SK-N-SH (cell line): Measurements from ENCODE around the gene SV2C. TPM values are rescaled to one million over a fixed set of nuclear protein-coding genes. Genes with fewer than 3 reads are reported as not detected.

Experiments used
- CTCF ChIA-PET: fragments of 300-600, 350-600 bp; formaldehyde crosslinking; extraction: SDS; loops from one replicate; lab custom pipeline; 2021; lab: Yijun Ruan, JAX
- POLR2A ChIA-PET: fragments of 350-600 bp; sonication (Branson Sonifier 250); formaldehyde crosslinking; extraction: SDS; loops from one replicate; lab custom pipeline; 2020; ENCODE audit warnings: antibody characterized with exemption, inconsistent platforms; lab: Yijun Ruan, JAX
- DNase-seq: peaks from one replicate; pipeline ENCODE4 v3.0.0; 2012
- H2AFZ ChIP-seq: fragments of 200-600 bp; sonication (generic); 2 replicates; pipeline ENCODE4 v1.8.1; 2016; ENCODE audit warnings: antibody characterized with exemption, mild to moderate bottlenecking, low read depth
- H3F3A ChIP-seq: fragments of 200-600 bp; sonication (generic); replicated peaks from 2 replicates; pipeline ENCODE3; 2016; ENCODE audit warnings: antibody characterized with exemption, mild to moderate bottlenecking; ENCODE audit not compliant: insufficient read depth
- H3K27ac ChIP-seq, 2 experiments: fragments of 200-500 bp in 1 of 2; fragments of 200-600 bp in 1 of 2; sonication (Bioruptor generic) in 1 of 2; sonication (generic), shearing (Covaris generic) in 1 of 2; 2 replicates each; pipeline versions ENCODE4 v1.5.1 to v1.6.1; 2014 to 2016; ENCODE audit warnings: low read depth in 2 of 2, inconsistent platforms in 1 of 2, low read length in 1 of 2, mild to moderate bottlenecking in 1 of 2, mixed read lengths in 1 of 2
- H3K27me3 ChIP-seq: fragments of 200-600 bp; sonication (generic), shearing (Covaris generic); 2 replicates; pipeline ENCODE4 v1.6.1; 2016; ENCODE audit warnings: mixed run types; ENCODE audit not compliant: insufficient read depth
- H3K36me3 ChIP-seq, 2 experiments: fragments of 200-500 bp in 1 of 2; fragments of 200-600 bp in 1 of 2; sonication (Bioruptor generic) in 1 of 2; sonication (generic) in 1 of 2; replicated peaks in 1 of 2; 2 replicates each; pipeline versions ENCODE3 to v1.5.1; 2014 to 2016; ENCODE audit warnings: low read length in 1 of 2, mild to moderate bottlenecking in 1 of 2; ENCODE audit not compliant: insufficient read depth in 2 of 2, control insufficient read depth in 1 of 2
- H3K4me1 ChIP-seq, 2 experiments: fragments of 200-500 bp in 1 of 2; fragments of 200-600 bp in 1 of 2; sonication (Bioruptor generic) in 1 of 2; sonication (generic), shearing (Covaris generic) in 1 of 2; 2 replicates each; pipeline versions ENCODE4 v1.5.1 to v1.6.1; 2014 to 2016; ENCODE audit warnings: low read depth in 1 of 2, low read length in 1 of 2, mixed run types in 1 of 2; ENCODE audit not compliant: insufficient read depth in 2 of 2, control insufficient read depth in 1 of 2
- H3K4me2 ChIP-seq: fragments of 200-600 bp; sonication (generic), shearing (Covaris generic); 2 replicates; pipeline ENCODE4 v1.6.1; 2017; ENCODE audit warnings: mixed run types
- H3K4me3 ChIP-seq, 2 experiments: fragments of 200-500 bp in 1 of 2; fragments of 200-600 bp in 1 of 2; sonication (Bioruptor generic) in 1 of 2; sonication (generic), shearing (Covaris generic) in 1 of 2; 2 replicates each; pipeline versions ENCODE4 v1.5.1 to v1.8.1; 2014 to 2016; ENCODE audit warnings: low read depth in 2 of 2, inconsistent platforms in 1 of 2, low read length in 1 of 2, mild to moderate bottlenecking in 1 of 2, mixed read lengths in 1 of 2, moderate library complexity in 1 of 2
- H3K79me2 ChIP-seq: fragments of 200-600 bp; sonication (generic); 2 replicates; pipeline ENCODE4 v1.8.1; 2017; ENCODE audit warnings: mild to moderate bottlenecking; ENCODE audit not compliant: insufficient read depth
- H3K9ac ChIP-seq: fragments of 200-600 bp; sonication (generic); 2 replicates; pipeline ENCODE4 v1.6.1; 2017; ENCODE audit warnings: mixed run types
- H3K9me2 ChIP-seq: fragments of 200-600 bp; sonication (generic); 2 replicates; pipeline ENCODE4 v1.6.1; 2017; ENCODE audit warnings: mixed run types
- H3K9me3 ChIP-seq: fragments of 200-600 bp; sonication (generic); 2 replicates; pipeline ENCODE4 v1.6.1; 2017; ENCODE audit warnings: mixed run types, mild to moderate bottlenecking, moderate library complexity
- H4K20me1 ChIP-seq: fragments of 200-600 bp; sonication (generic); 2 replicates; pipeline ENCODE4 v1.6.1; 2017; ENCODE audit warnings: mild to moderate bottlenecking, mixed run types; ENCODE audit not compliant: insufficient read depth
- ELF1 ChIP-seq: IDR thresholded peaks from 2 replicates; pipeline ENCODE4 v1.4.0; 2012
- EP300 ChIP-seq, 2 experiments: IDR thresholded peaks; 2 replicates each; pipeline versions ENCODE4 v1.4.0 to v1.6.1; 2012; ENCODE audit warnings: borderline replicate concordance in 1 of 2, low read depth in 1 of 2, low read length in 1 of 2
- GABPA ChIP-seq: IDR thresholded peaks from 2 replicates; pipeline ENCODE4 v1.4.0; 2012; ENCODE audit warnings: low read depth, mild to moderate bottlenecking
- GATA2 ChIP-seq: sonication (generic); formaldehyde crosslinking; IDR thresholded peaks from 2 replicates; pipeline ENCODE4 v1.5.0; 2020; ENCODE audit warnings: mild to moderate bottlenecking, missing genetic modification reagents
- MAX ChIP-seq: IDR thresholded peaks from 2 replicates; pipeline ENCODE4 v1.4.0; 2012; ENCODE audit warnings: low read depth
- NRF1 ChIP-seq: IDR thresholded peaks from 2 replicates; pipeline ENCODE4 v1.6.1; 2012; ENCODE audit warnings: low read depth, mild to moderate bottlenecking, low read length
- RAD21 ChIP-seq: IDR thresholded peaks from 2 replicates; pipeline ENCODE4 v1.6.1; 2012; ENCODE audit warnings: mild to moderate bottlenecking, low read length
- REST ChIP-seq: IDR thresholded peaks from 2 replicates; pipeline ENCODE4 v1.6.1; 2012; ENCODE audit warnings: mild to moderate bottlenecking, low read depth, low read length, moderate library complexity
- RFX5 ChIP-seq: IDR thresholded peaks from 2 replicates; pipeline ENCODE4 v1.6.1; 2012; ENCODE audit warnings: mild to moderate bottlenecking, improper control_type of control experiment, low read length
- SIN3A ChIP-seq: IDR thresholded peaks from 2 replicates; pipeline ENCODE4 v1.6.1; 2012; ENCODE audit warnings: low read depth, mild to moderate bottlenecking, low read length, moderate library complexity, borderline replicate concordance
- SMC3 ChIP-seq: IDR thresholded peaks from 2 replicates; pipeline ENCODE4 v1.6.1; 2012; ENCODE audit warnings: low read depth, low read length, improper control_type of control experiment
- TAF1 ChIP-seq: IDR thresholded peaks from 2 replicates; pipeline ENCODE4 v1.6.1; 2012; ENCODE audit warnings: low read depth, mild to moderate bottlenecking, low read length, moderate library complexity, borderline replicate concordance
- TCF12 ChIP-seq: IDR thresholded peaks from 2 replicates; pipeline ENCODE4 v1.4.0; 2012
- USF1 ChIP-seq: IDR thresholded peaks from 2 replicates; pipeline ENCODE4 v1.4.0; 2012; ENCODE audit warnings: low read depth, borderline replicate concordance
- USF2 ChIP-seq: fragments of 150-350 bp; IDR thresholded peaks from 2 replicates; pipeline ENCODE4 v1.6.1; 2017; ENCODE audit warnings: antibody characterized with exemption, low read length, low read depth, borderline replicate concordance
- YY1 ChIP-seq: IDR thresholded peaks from 2 replicates; pipeline ENCODE4 v1.4.0; 2012; ENCODE audit warnings: low read depth, mild to moderate bottlenecking
- ZBTB33 ChIP-seq: IDR thresholded peaks from 2 replicates; pipeline ENCODE4 v1.4.0; 2012; ENCODE audit warnings: low read depth, borderline replicate concordance
- WGBS: methylation state at CpG from one replicate; pipeline ENCODE4 v1.1.6; 2017; ENCODE audit warnings: low lambda C conversion rate; 5-methylcytosine and 5-hydroxymethylcytosine counted together
- polyA plus RNA-seq, 3 experiments: library from polyadenylated mRNA; depleted of rRNA; stranded (reverse); fragments of >200 nt; gene quantifications; 2 replicates each; pipeline ENCODE4 v1.2.3, GENCODE V29; 2012

The SV2C gene
- polyA plus RNA-seq, 1 of the 3 experiments (the other 2 are of a cell fraction), result 0.05 TPM

GRCh38 chr5:76339919-76340318, 256.7 kb downstream of the SV2C start:
- H3K79me2 ChIP-seq, result no peaks in the 10 kb centered on the region
- no peaks in the 10 kb centered on the region for H3K9me3 ChIP-seq
- H4K20me1 ChIP-seq, result no peaks in the 10 kb centered on the region
- H3K4me1 ChIP-seq, result peaks cover 0 to 8% of the 10 kb centered on the region in 2 experiments; a peak in 1 of 4 replicates
- no peak overlapping the region for H3K4me2 ChIP-seq
- H3F3A ChIP-seq, result no peaks in the 10 kb centered on the region
- ChIA-PET CTCF (no interaction called here), POLR2A (no interaction called here)
- 63% methylated on average over 3 of the region's 3 CpGs for WGBS
- no peak for DNase-seq
- H3K9ac ChIP-seq, result no peak overlapping the region
- no peaks in the 10 kb centered on the region for H3K36me3 ChIP-seq
- no peak overlapping the region for H3K4me3 ChIP-seq
- H3K9me2 ChIP-seq, result no peaks in the 10 kb centered on the region
- H3K27me3 ChIP-seq, result no peaks in the 10 kb centered on the region
- no peak overlapping the region for H3K27ac ChIP-seq
- H2AFZ ChIP-seq, result no peak overlapping the region
- TF ChIP-seq EP300 (IDR thresholded peaks at IDR 0.05; ENCODE audit: borderline replicate concordance in 1 of 2, low read depth in 1 of 2, low read length in 1 of 2) (no peak), USF1 (no peak), MAX (no peak), RFX5 (no peak), USF2 (no peak), ELF1 (no peak), SIN3A (no peak), REST (no peak), RAD21 (no peak), TCF12 (no peak), TAF1 (no peak), YY1 (no peak), SMC3 (no peak), GATA2 (no peak), GABPA (no peak), NRF1 (no peak), ZBTB33 (no peak)
